ENCODE results near the gene TRMT44.

TRMT44 gene

GRCh38 chr4:8407756-8408155 is 32.8 kb upstream of the TRMT44 start:
- no peak overlapping the region for H3K4me3 ChIP-seq (ENCODE audit: low read depth, low read length)
- no peak for TF ChIP-seq CTCF (IDR thresholded peaks at IDR 0.05; ENCODE audit: low read depth, low read length)

GRCh38 chr4:8409264-8410065 is 31.1 kb upstream of the TRMT44 start:
- no peak for TF ChIP-seq CTCF (IDR thresholded peaks at IDR 0.05; ENCODE audit: low read depth, low read length)
- no peak overlapping the region for H3K4me3 ChIP-seq (ENCODE audit: low read depth, low read length)

GRCh38 chr4:8410066-8410625 is 30.4 kb upstream of the TRMT44 start:
- TF ChIP-seq CTCF (IDR thresholded peaks at IDR 0.05; ENCODE audit: low read depth, low read length), result no peak
- H3K4me3 ChIP-seq (ENCODE audit: low read depth, low read length), result no peak overlapping the region

- H3K4me3 ChIP-seq (ENCODE audit: low read depth, low read length), result no peak overlapping the region
- TF ChIP-seq CTCF (IDR thresholded peaks at IDR 0.05; ENCODE audit: low read depth, low read length), result 0 out of 2 replicates have a peak, but pooled peaks have one; percentile 3
These were observed 29.8 kb upstream of the TRMT44 start for GRCh38 chr4:8410641-8411271.

- no peak for TF ChIP-seq CTCF (IDR thresholded peaks at IDR 0.05; ENCODE audit: low read depth, low read length)
- H3K4me3 ChIP-seq (ENCODE audit: low read depth, low read length), result no peak overlapping the region
These were observed 29.0 kb upstream of the TRMT44 start for GRCh38 chr4:8411351-8412180.

GRCh38 chr4:8412288-8412687 is 28.3 kb upstream of the TRMT44 start:
- no peak for TF ChIP-seq CTCF (IDR thresholded peaks at IDR 0.05; ENCODE audit: low read depth, low read length)

More at GRCh38 chr4:8412288-8412687, 28.3 kb upstream of the TRMT44 start:
- no peak overlapping the region for H3K4me3 ChIP-seq (ENCODE audit: low read depth, low read length)

Data from WI38 (cell line).